Measurements from ENCODE around the gene SOWAHB. TPM values are rescaled to one million over a fixed set of nuclear protein-coding genes. Genes with fewer than 3 reads are reported as not detected.

SOWAHB gene
- total and polyA plus RNA-seq, 8 donors = 0.53 to 4.2 (median 2.5) TPM

GRCh38 chr4:76895619-76896018 lies 2.3 kb downstream of the SOWAHB start:
- intact Hi-C loops (cut with DNase I) = no loop called here
- TF ChIP-seq CTCF (IDR thresholded peaks at IDR 0.05) = no peak
- no peak for ATAC-seq
- no peak for FAIRE-seq
- Histone ChIP-seq H3K27me3 (no peaks in the 10 kb centered on the region), H3K4me1 (peaks cover 4 to 8% (median 7%) of the 10 kb centered on the region in 3 donors), H3K9me3 (no peaks in the 10 kb centered on the region), H3K27ac (no peak overlapping the region), H3K36me3 (no peaks in the 10 kb centered on the region), H3K4me3 (no peak overlapping the region)
- no peak for DNase-seq
- 80 to 85% methylated on average over 6 of the region's 6 CpGs for whole genome bisulfite sequencing, 2 donors

- no peak for TF ChIP-seq CTCF (IDR thresholded peaks at IDR 0.05)
- WGBS, 2 donors = 77 to 85% methylated on average over 6 of the region's 6 CpGs
- H3K27me3 ChIP-seq = no peaks in the 10 kb centered on the region
- FAIRE-seq = no peak
- H3K9me3 ChIP-seq = no peaks in the 10 kb centered on the region
- no peaks in the 10 kb centered on the region for H3K36me3 ChIP-seq
- DNase-seq = no peak
- H3K4me3 ChIP-seq = no peak overlapping the region
- intact Hi-C loops (cut with DNase I) = no loop called here
- peaks cover 4 to 8% (median 7%) of the 10 kb centered on the region in 3 donors for H3K4me1 ChIP-seq
- H3K27ac ChIP-seq = no peak overlapping the region
- no peak for ATAC-seq
These were observed 3.2 kb downstream of the SOWAHB start for GRCh38 chr4:76894537-76895255.

GRCh38 chr4:76892601-76893000 lies 5.3 kb downstream of the SOWAHB start:
- WGBS, 2 donors = 46 to 65% methylated on average over 3 of the region's 3 CpGs
- Histone ChIP-seq H3K9me3 (no peaks in the 10 kb centered on the region), H3K27me3 (no peaks in the 10 kb centered on the region), H3K27ac (no peak overlapping the region), H3K36me3 (no peaks in the 10 kb centered on the region), H3K4me1 (peaks cover 4 to 8% (median 7%) of the 10 kb centered on the region in 3 donors), H3K4me3 (no peak overlapping the region)
- ATAC-seq = peak in 2 of 4 donors; percentile 5 to 27
- no peak for TF ChIP-seq CTCF (IDR thresholded peaks at IDR 0.05)
- DNase-seq = peak in 1 of 6 donors; percentile 36
- FAIRE-seq = no peak
- intact Hi-C loops (cut with DNase I) = no loop called here

GRCh38 chr4:76892001-76892400 lies 5.9 kb downstream of the SOWAHB start:
- intact Hi-C loops (cut with DNase I) = no loop called here

More at GRCh38 chr4:76892001-76892400, 5.9 kb downstream of the SOWAHB start:
- no peaks in the 10 kb centered on the region for H3K9me3 ChIP-seq
- peaks cover 4 to 8% (median 7%) of the 10 kb centered on the region in 3 donors for H3K4me1 ChIP-seq
- no peak for DNase-seq
- H3K4me3 ChIP-seq = no peak overlapping the region
- no peak for FAIRE-seq
- no peaks in the 10 kb centered on the region for H3K36me3 ChIP-seq
- WGBS, 2 donors = 54 to 56% methylated on average over 1 of the region's 1 CpG
- no peak overlapping the region for H3K27ac ChIP-seq
- no peak for TF ChIP-seq CTCF (IDR thresholded peaks at IDR 0.05)
- ATAC-seq = no peak
- H3K27me3 ChIP-seq = no peaks in the 10 kb centered on the region
